GM12878 (cell line): ENCODE measurements around the gene ARHGEF7. TPM values are rescaled to one million over a fixed set of nuclear protein-coding genes. Genes with fewer than 3 reads are reported as not detected.

Experiments used
- ATAC-seq: fragments of 200-7000 bp; cut with Tn5 transposase; 3 replicates; pipeline ENCODE4 v1.9.1; 2020; ENCODE audit warnings: mild to moderate bottlenecking, moderate library complexity
- BruUV-seq: library from RNA; stranded (reverse); fragments of 400-500 nt; replicated peaks from 2 replicates; lab custom pipeline; 2021; lab: Mats Ljungman, UMichigan
- CTCF ChIA-PET: fragments of 300-600 bp; sonication (Branson Sonifier 250); formaldehyde crosslinking; extraction: SDS; loops from one replicate; lab custom pipeline; 2021; ENCODE audit warnings: inconsistent platforms; lab: Yijun Ruan, JAX
- POLR2A ChIA-PET: fragments of 350-600 bp; formaldehyde crosslinking; extraction: SDS; loops from one replicate; lab custom pipeline; 2021; ENCODE audit warnings: inconsistent platforms; lab: Charles Lee
- RAD21 ChIA-PET: fragments of 300-600 bp; sonication (Branson Sonifier 250); formaldehyde crosslinking; loops from one replicate; lab custom pipeline; 2023; ENCODE audit warnings: antibody characterized with exemption; ENCODE audit not compliant: unreplicated experiment; lab: Charles Lee
- SMC1A ChIA-PET: fragments of 300-600 bp; sonication (Branson Sonifier 250); formaldehyde crosslinking; loops from one replicate; lab custom pipeline; 2023; ENCODE audit not compliant: unreplicated experiment, uncharacterized antibody; lab: Charles Lee
- DNase-seq: peaks from one replicate; pipeline ENCODE4 v3.0.0-alpha.2; 2011; ENCODE audit warnings: low read depth, low spot score
- FAIRE-seq: peaks from 3 replicates; lab custom pipeline; 2011; peaks lifted over from hg19 to GRCh38; lab: Jason Lieb, UNC
- H2AFZ ChIP-seq: 2 replicates; pipeline ENCODE4 v1.6.0; 2011; ENCODE audit warnings: low read depth, low read length, control low read depth; ENCODE audit not compliant: control insufficient read depth
- H3K27ac ChIP-seq: 2 replicates; pipeline ENCODE4 v1.5.1; 2011; ENCODE audit warnings: control low read depth; ENCODE audit not compliant: control insufficient read depth, insufficient read depth
- H3K27me3 ChIP-seq, 2 experiments: replicated peaks in 1 of 2; 2 replicates each; pipeline versions ENCODE4 v1.6.0 to v1.6.1; 2011; ENCODE audit warnings: low read length in 1 of 2; ENCODE audit not compliant: control insufficient read depth in 2 of 2, insufficient read depth in 2 of 2
- H3K36me3 ChIP-seq, 2 experiments: 2 replicates each; pipeline ENCODE4 v1.5.1; 2011; ENCODE audit warnings: low read length in 1 of 2; ENCODE audit not compliant: control insufficient read depth in 2 of 2, insufficient read depth in 2 of 2
- H3K4me1 ChIP-seq: 2 replicates; pipeline ENCODE4 v1.6.1; 2011; ENCODE audit warnings: mild to moderate bottlenecking, low read length, moderate library complexity, mixed read lengths; ENCODE audit not compliant: control insufficient read depth, insufficient read depth
- H3K4me2 ChIP-seq: 2 replicates; pipeline ENCODE4 v1.6.0; 2011; ENCODE audit warnings: control low read depth; ENCODE audit not compliant: control insufficient read depth, insufficient read depth
- H3K4me3 ChIP-seq: fragments of 200-600 bp; sonication (generic); 2 replicates; pipeline ENCODE4 v1.5.1; 2016
- H3K79me2 ChIP-seq: 2 replicates; pipeline ENCODE4 v1.6.0; 2011; ENCODE audit warnings: low read length; ENCODE audit not compliant: control insufficient read depth, insufficient read depth
- H3K9ac ChIP-seq: 2 replicates; pipeline ENCODE4 v1.8.0; 2011; ENCODE audit warnings: low read length, control low read depth, mixed read lengths; ENCODE audit not compliant: control insufficient read depth, insufficient read depth
- H3K9me3 ChIP-seq: replicated peaks from 3 replicates; pipeline ENCODE4 v1.5.1; 2011; ENCODE audit warnings: mild to moderate bottlenecking, low read length; ENCODE audit not compliant: control insufficient read depth, insufficient read depth
- H4K20me1 ChIP-seq: 2 replicates; pipeline ENCODE4 v1.6.0; 2011; ENCODE audit not compliant: control insufficient read depth, insufficient read depth
- BHLHE40 ChIP-seq, 2 experiments: fragments of 450-650 bp in 1 of 2; IDR thresholded peaks; 2 replicates each; pipeline ENCODE4 v1.6.1; 2011 to 2017; ENCODE audit warnings: low read depth in 2 of 2, borderline replicate concordance in 1 of 2, improper control_type of control experiment in 1 of 2, low read length in 1 of 2, mild to moderate bottlenecking in 1 of 2
- EGR1 ChIP-seq, 2 experiments: IDR thresholded peaks; 1 replicate in 1 of 2; 2 replicates in 1 of 2; pipeline ENCODE4 v1.6.1; 2011 to 2012; ENCODE audit warnings: low read depth in 2 of 2, low read length in 2 of 2, borderline replicate concordance in 1 of 2, mild to moderate bottlenecking in 1 of 2, moderate library complexity in 1 of 2
- MYB ChIP-seq: fragments of 150-350 bp; IDR thresholded peaks from 2 replicates; pipeline ENCODE4 v1.6.1; 2014; ENCODE audit warnings: mild to moderate bottlenecking, low read depth, low read length, borderline replicate concordance
- RAD51 ChIP-seq: fragments of 450-650 bp; IDR thresholded peaks from 2 replicates; pipeline ENCODE4 v1.6.1; 2016; ENCODE audit warnings: moderate library complexity, mild to moderate bottlenecking, inconsistent platforms
- RBBP5 ChIP-seq: fragments of 200-600 bp; sonication (generic); conservative IDR thresholded peaks from 2 replicates; pipeline ENCODE4 v1.6.1; 2016
- RELA ChIP-seq: fragments of 450-650 bp; IDR thresholded peaks from 2 replicates; pipeline ENCODE4 v1.8.0; 2014; ENCODE audit warnings: borderline replicate concordance; ENCODE audit not compliant: partially characterized antibody
- SIN3A ChIP-seq: IDR thresholded peaks from 2 replicates; pipeline ENCODE4 v1.6.1; 2012; ENCODE audit warnings: low read depth, low read length, improper control_type of control experiment
- TBL1XR1 ChIP-seq: IDR thresholded peaks from 2 replicates; pipeline ENCODE4 v1.6.1; 2012; ENCODE audit warnings: low read depth, low read length, improper control_type of control experiment
- WGBS: methylation state at CpG from one replicate; pipeline ENCODE4 v1.1.6; 2016; ENCODE audit warnings: low lambda C conversion rate; ENCODE audit not compliant: insufficient replicate concordance, insufficient coverage; ENCODE audit errors: missing lambda C conversion rate; 5-methylcytosine and 5-hydroxymethylcytosine counted together
- in situ Hi-C: fragments of 300-500 bp; cut with MboI; formaldehyde crosslinking; loops from 9 replicates; pipeline ENCODE4 v1.14.3; 2018; ENCODE audit warnings: mixed read lengths
- intact Hi-C: fragments of 100-400 bp; cut with micrococcal nuclease; formaldehyde crosslinking; loops from one replicate; pipeline ENCODE4 v1.14.2; 2022; ENCODE audit not compliant: unreplicated experiment
- polyA plus RNA-seq, 11 experiments: library from polyadenylated mRNA; depleted of rRNA in 4 of 11; unstranded in 6 of 11; stranded (reverse) in 5 of 11; fragments of >200 nt; fragmentation: Nextera tagmentation in 4 of 11; fragmentation: Illumina TruSeq in 1 of 11; extraction: Ambion mirVana in 4 of 11; extraction: Trizol in 1 of 11; gene quantifications; 1 replicate in 1 of 11; 2 replicates in 10 of 11; pipeline versions ENCODE4 v1.2.1 to v1.2.3, GENCODE V29; 2011 to 2016; ENCODE audit warnings: inconsistent platforms in 2 of 11, missing spikeins in 2 of 11, low read depth in 1 of 11
- total RNA-seq, 4 experiments: library from RNA; depleted of rRNA in 3 of 4; stranded (reverse); fragments of >200 nt in 3 of 4; fragmentation: Illumina TruSeq in 1 of 4; extraction: Trizol in 1 of 4; gene quantifications; 2 replicates each; pipeline versions ENCODE4 v1.2.1 to v1.2.3, GENCODE V29; 2013 to 2021
- TF ChIP-seq, protein P1 (sequence below): IDR thresholded peaks from 2 replicates; pipeline ENCODE4 v1.6.1; 2012; ENCODE audit warnings: low read depth, low read length, improper control_type of control experiment
- TF ChIP-seq, protein P2 (sequence below), 3 experiments: IDR thresholded peaks in 2 of 3; conservative IDR thresholded peaks in 1 of 3; 2 replicates each; pipeline ENCODE4 v1.5.1; 2011; ENCODE audit warnings: low read depth in 3 of 3, low read length in 3 of 3, mild to moderate bottlenecking in 3 of 3, control low read depth in 2 of 3, moderate library complexity in 2 of 3, inconsistent platforms in 1 of 3, mixed read lengths in 1 of 3; ENCODE audit not compliant: control insufficient read depth in 2 of 3, insufficient read depth in 1 of 3; ENCODE audit errors: extremely low read depth in 1 of 3
- TF ChIP-seq, protein P3 (sequence below): fragments of 450-650 bp; formaldehyde crosslinking; IDR thresholded peaks from 2 replicates; pipeline ENCODE4 v1.5.0; 2022; ENCODE audit warnings: mild to moderate bottlenecking, missing genetic modification characterization
- TF ChIP-seq, protein P4 (sequence below): IDR thresholded peaks from 2 replicates; pipeline ENCODE4 v1.6.1; 2012; ENCODE audit warnings: improper control_type of control experiment, low read depth, low read length; ENCODE audit not compliant: insufficient replicate concordance

ARHGEF7 gene
- total and polyA plus RNA-seq, 10 of the 15 experiments (the other 5 are each of a cell fraction or from before 2014, with no cell fraction given) = 4.7 to 65.5 (median 36.6) TPM

DNA sequence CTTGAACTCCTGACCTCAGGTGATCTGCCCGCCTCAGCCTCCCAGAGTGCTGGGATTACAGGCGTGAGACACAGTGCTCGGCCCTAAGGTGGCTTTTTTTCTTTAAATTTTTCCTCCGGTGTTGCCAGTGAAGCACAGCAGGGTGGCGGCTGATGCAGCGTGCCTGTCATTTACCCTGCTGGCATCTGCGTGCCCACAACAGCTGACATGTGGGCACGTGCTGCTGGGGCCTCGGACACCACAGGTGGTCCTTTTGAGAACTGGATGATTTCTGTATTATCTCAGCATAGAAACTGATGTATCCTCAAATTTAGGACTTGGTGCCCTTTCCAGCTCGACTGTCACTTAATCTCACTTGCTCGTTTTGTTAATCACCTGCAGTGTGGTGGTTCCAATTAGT, 174.1 kb downstream of the ARHGEF7 start:
- CTCF ChIA-PET = interaction anchor here (0.8 kb wide), 1 partner anchor 221 kb away, joined by 3 read pairs; no protein-coding TSS in a partner anchor
- TF ChIP-seq TBL1XR1 (no peak), MYB (no peak), RAD51 (no peak), RBBP5 (no peak), EGR1 (IDR thresholded peaks at IDR 0.05; ENCODE audit: borderline replicate concordance in 1 of 2, low read depth in 2 of 2, low read length in 2 of 2) (no peak), BHLHE40 (IDR thresholded peaks at IDR 0.05; ENCODE audit: borderline replicate concordance in 1 of 2, low read depth in 2 of 2, low read length in 1 of 2) (no peak), RELA (no peak), SIN3A (no peak)
- TF ChIP-seq, protein P1, sequence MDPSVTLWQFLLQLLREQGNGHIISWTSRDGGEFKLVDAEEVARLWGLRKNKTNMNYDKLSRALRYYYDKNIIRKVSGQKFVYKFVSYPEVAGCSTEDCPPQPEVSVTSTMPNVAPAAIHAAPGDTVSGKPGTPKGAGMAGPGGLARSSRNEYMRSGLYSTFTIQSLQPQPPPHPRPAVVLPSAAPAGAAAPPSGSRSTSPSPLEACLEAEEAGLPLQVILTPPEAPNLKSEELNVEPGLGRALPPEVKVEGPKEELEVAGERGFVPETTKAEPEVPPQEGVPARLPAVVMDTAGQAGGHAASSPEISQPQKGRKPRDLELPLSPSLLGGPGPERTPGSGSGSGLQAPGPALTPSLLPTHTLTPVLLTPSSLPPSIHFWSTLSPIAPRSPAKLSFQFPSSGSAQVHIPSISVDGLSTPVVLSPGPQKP = no peak
- TF ChIP-seq, protein P2, sequence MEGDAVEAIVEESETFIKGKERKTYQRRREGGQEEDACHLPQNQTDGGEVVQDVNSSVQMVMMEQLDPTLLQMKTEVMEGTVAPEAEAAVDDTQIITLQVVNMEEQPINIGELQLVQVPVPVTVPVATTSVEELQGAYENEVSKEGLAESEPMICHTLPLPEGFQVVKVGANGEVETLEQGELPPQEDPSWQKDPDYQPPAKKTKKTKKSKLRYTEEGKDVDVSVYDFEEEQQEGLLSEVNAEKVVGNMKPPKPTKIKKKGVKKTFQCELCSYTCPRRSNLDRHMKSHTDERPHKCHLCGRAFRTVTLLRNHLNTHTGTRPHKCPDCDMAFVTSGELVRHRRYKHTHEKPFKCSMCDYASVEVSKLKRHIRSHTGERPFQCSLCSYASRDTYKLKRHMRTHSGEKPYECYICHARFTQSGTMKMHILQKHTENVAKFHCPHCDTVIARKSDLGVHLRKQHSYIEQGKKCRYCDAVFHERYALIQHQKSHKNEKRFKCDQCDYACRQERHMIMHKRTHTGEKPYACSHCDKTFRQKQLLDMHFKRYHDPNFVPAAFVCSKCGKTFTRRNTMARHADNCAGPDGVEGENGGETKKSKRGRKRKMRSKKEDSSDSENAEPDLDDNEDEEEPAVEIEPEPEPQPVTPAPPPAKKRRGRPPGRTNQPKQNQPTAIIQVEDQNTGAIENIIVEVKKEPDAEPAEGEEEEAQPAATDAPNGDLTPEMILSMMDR (IDR thresholded peaks at IDR 0.05 in 2 of 3, conservative IDR thresholded peaks at IDR 0.05 in 1 of 3; ENCODE audit: control insufficient read depth in 2 of 3, extremely low read depth in 1 of 3, insufficient read depth in 1 of 3, low read depth in 3 of 3, low read length in 3 of 3) = no peak
- TF ChIP-seq, protein P3, sequence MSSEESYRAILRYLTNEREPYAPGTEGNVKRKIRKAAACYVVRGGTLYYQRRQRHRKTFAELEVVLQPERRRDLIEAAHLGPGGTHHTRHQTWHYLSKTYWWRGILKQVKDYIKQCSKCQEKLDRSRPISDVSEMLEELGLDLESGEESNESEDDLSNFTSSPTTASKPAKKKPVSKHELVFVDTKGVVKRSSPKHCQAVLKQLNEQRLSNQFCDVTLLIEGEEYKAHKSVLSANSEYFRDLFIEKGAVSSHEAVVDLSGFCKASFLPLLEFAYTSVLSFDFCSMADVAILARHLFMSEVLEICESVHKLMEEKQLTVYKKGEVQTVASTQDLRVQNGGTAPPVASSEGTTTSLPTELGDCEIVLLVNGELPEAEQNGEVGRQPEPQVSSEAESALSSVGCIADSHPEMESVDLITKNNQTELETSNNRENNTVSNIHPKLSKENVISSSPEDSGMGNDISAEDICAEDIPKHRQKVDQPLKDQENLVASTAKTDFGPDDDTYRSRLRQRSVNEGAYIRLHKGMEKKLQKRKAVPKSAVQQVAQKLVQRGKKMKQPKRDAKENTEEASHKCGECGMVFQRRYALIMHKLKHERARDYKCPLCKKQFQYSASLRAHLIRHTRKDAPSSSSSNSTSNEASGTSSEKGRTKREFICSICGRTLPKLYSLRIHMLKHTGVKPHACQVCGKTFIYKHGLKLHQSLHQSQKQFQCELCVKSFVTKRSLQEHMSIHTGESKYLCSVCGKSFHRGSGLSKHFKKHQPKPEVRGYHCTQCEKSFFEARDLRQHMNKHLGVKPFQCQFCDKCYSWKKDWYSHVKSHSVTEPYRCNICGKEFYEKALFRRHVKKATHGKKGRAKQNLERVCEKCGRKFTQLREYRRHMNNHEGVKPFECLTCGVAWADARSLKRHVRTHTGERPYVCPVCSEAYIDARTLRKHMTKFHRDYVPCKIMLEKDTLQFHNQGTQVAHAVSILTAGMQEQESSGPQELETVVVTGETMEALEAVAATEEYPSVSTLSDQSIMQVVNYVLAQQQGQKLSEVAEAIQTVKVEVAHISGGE (CRISPR knock-in tag) = no peak
- TF ChIP-seq, protein P4, sequence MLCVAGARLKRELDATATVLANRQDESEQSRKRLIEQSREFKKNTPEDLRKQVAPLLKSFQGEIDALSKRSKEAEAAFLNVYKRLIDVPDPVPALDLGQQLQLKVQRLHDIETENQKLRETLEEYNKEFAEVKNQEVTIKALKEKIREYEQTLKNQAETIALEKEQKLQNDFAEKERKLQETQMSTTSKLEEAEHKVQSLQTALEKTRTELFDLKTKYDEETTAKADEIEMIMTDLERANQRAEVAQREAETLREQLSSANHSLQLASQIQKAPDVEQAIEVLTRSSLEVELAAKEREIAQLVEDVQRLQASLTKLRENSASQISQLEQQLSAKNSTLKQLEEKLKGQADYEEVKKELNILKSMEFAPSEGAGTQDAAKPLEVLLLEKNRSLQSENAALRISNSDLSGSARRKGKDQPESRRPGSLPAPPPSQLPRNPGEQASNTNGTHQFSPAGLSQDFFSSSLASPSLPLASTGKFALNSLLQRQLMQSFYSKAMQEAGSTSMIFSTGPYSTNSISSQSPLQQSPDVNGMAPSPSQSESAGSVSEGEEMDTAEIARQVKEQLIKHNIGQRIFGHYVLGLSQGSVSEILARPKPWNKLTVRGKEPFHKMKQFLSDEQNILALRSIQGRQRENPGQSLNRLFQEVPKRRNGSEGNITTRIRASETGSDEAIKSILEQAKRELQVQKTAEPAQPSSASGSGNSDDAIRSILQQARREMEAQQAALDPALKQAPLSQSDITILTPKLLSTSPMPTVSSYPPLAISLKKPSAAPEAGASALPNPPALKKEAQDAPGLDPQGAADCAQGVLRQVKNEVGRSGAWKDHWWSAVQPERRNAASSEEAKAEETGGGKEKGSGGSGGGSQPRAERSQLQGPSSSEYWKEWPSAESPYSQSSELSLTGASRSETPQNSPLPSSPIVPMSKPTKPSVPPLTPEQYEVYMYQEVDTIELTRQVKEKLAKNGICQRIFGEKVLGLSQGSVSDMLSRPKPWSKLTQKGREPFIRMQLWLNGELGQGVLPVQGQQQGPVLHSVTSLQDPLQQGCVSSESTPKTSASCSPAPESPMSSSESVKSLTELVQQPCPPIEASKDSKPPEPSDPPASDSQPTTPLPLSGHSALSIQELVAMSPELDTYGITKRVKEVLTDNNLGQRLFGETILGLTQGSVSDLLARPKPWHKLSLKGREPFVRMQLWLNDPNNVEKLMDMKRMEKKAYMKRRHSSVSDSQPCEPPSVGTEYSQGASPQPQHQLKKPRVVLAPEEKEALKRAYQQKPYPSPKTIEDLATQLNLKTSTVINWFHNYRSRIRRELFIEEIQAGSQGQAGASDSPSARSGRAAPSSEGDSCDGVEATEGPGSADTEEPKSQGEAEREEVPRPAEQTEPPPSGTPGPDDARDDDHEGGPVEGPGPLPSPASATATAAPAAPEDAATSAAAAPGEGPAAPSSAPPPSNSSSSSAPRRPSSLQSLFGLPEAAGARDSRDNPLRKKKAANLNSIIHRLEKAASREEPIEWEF = no peak

More for the DNA sequence above, 174.1 kb downstream of the ARHGEF7 start:
- H3K9ac ChIP-seq = no peak overlapping the region
- DNase-seq (no peak), FAIRE-seq (no peak), ATAC-seq (no peak)
- H4K20me1 ChIP-seq = no peaks in the 10 kb centered on the region; the same call in 1 of the 2 replicates
- WGBS = 98% methylated on average over 11 of the region's 11 CpGs
- no peak overlapping the region for H3K27ac ChIP-seq
- RAD21 ChIA-PET = no interaction called here
- SMC1A ChIA-PET = no interaction called here
- no peaks in the 10 kb centered on the region for H3K79me2 ChIP-seq
- intact Hi-C loops (no loop called here), in situ Hi-C loops (loop anchor here (5.0 kb wide), 1 partner anchor 48 kb away; no protein-coding TSS in a partner anchor)
- H3K4me1 ChIP-seq = no peaks in the 10 kb centered on the region
- no TSS peak for BruUV-seq
- H3K4me2 ChIP-seq = no peak overlapping the region
- no peaks in the 10 kb centered on the region for H3K9me3 ChIP-seq
- no peak overlapping the region for H3K4me3 ChIP-seq
- peaks cover 24 to 42% of the 10 kb centered on the region in 2 experiments for H3K36me3 ChIP-seq
- H3K27me3 ChIP-seq = no peaks in the 10 kb centered on the region
- no peak overlapping the region for H2AFZ ChIP-seq
- POLR2A ChIA-PET = no interaction called here
